ENCODE results near the gene SCN1A.

The SCN1A gene

DNA sequence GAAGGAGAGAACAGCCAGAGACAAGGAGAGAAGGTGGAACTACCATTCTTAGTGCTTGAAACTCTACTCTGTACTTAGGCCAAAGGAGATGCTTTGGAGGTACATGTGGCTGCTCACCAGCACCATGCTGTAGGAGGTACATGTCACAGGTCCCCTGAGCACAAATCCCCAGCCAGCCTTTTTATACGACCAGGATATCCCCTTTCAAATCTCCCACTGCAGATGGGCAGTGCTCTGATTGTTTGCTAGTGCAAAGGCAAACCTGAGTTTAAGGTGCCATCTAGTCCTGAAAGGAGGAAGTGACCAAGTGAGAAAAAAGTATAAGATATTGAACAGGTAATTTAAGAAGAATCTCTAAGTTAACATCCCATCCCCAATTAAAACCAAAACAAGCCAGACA, 157.2 kb downstream of the SCN1A start:
- DNase-seq (ENCODE audit: low read depth) = no peak

DNA sequence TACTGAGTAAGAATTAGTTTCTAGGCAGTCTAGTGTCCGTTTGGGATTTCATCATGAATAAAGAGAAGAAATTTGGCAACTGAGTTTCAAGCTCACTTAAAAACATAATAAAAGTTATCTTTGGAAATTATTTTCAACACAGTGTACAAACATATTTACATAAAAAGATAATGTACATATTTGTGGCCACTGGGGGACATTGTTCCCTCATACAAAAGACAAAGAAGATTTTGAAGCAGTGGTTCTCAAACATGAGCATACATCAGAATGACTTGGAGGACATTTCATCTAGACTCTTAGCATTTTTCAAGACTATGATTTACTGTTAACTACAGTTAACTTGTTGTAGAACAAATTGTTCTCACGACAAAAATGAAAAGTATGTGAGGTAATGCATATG, 158.6 kb downstream of the SCN1A start:
- DNase-seq (ENCODE audit: low read depth) = no peak

- DNase-seq (ENCODE audit: low read depth) = no peak
These were observed 160.1 kb downstream of the SCN1A start for GRCh38 chr2:165967746-165968145.

DNA sequence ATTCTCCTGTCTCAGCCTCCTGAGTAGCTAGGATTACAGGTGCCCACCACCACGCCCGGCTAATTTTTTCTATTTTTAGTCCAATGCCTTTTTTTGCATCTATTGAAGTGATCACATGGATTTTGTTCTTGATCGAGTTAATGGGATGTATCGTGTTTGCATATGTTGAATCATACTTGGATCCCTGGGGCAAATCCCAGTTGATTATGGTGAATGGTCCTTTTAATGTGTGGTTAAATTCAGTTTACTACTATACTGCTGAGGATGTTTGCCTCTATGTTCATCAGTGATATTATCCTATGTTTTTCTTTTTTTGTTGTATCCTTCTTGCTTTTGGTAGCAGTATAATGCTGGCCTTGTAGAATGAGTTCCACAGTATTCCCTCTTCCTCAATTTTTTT, 166.0 kb downstream of the SCN1A start:
- DNase-seq (ENCODE audit: low read depth) = no peak

- DNase-seq (ENCODE audit: low read depth) = no peak
These were observed 168.4 kb downstream of the SCN1A start for GRCh38 chr2:165959371-165959770.

GRCh38 chr2:165958313-165958960, 169.4 kb downstream of the SCN1A start:
- DNase-seq (ENCODE audit: low read depth) = no peak

GRCh38 chr2:165957030-165957675, 170.7 kb downstream of the SCN1A start:
- DNase-seq (ENCODE audit: low read depth) = no peak

DNA sequence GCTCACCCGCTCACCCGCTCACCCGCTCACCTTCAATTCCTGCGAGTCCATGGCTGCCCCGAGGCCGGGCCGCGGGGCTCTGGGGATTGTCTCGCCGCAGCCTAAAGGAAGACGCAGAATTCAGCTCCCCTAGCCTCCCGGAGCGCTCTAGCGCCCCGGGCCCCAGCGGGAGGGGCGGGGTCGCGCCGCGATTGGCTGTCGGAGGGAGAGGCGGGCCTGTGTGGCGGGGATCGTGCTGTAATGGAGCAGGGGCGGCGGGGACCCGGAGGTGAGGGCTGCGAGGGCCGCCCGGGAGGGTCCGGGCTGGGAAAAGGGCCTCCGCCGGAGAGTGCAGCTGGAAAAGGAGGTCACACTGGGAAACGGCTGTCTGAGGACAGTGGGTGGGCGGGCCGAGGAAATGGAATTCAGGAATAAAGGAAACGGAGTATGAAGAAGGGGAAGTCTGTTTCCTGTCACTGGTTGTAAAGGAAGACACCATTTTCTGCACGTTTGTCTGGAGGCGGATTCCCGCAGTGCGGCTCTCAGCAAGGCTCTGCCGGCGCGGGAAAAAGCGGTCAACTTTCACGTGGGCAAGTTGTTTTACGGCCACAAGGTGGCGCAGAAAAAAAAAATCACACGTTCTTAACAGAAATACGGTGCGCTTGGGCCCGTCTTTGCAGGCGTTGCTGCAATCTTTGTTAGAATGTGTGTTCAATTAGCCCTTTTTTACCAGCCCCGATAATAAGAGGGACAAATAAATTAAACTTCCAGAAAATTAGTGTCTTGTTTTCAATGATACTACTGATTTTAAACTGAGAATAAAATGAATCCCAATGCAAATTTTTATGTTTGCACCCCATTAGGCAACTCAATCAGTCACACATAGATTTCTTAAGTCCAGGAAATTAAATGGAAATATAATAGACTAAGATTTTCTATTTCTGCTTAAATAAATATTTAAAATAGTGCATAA, 173.9 kb downstream of the SCN1A start, which contains the start of gene TTC21B:
TTC21B (minus strand) TSS at position 122 of the 952 bp plus-strand sequence; CDS start at position 51, 71 bp downstream.
- DNase-seq (ENCODE audit: low read depth) = peak; percentile 84

- no peak for DNase-seq (ENCODE audit: low read depth)
These were observed 174.5 kb downstream of the SCN1A start for GRCh38 chr2:165953306-165953654.

GRCh38 chr2:165952741-165953211, 175.0 kb downstream of the SCN1A start:
- no peak for DNase-seq (ENCODE audit: low read depth)

DNA sequence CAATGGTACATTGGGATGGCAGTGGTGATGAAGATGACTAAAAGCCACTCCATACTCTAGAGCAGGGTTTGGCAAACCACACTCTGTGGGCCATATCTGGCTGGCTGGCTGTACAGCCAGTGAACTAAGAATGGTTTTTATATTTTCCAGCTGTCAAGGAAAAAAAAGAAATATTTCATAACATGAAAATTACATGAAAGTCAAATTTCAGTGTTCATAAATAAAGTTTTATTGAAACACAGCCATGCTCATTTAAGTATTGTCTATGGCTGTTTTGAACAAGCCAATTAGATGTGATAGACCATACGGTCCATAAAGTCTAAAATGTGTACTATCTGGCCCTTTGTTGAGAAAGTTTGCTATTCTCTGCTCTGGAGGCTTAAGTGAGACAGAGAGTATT, 175.7 kb downstream of the SCN1A start:
- DNase-seq (ENCODE audit: low read depth) = no peak

DNA sequence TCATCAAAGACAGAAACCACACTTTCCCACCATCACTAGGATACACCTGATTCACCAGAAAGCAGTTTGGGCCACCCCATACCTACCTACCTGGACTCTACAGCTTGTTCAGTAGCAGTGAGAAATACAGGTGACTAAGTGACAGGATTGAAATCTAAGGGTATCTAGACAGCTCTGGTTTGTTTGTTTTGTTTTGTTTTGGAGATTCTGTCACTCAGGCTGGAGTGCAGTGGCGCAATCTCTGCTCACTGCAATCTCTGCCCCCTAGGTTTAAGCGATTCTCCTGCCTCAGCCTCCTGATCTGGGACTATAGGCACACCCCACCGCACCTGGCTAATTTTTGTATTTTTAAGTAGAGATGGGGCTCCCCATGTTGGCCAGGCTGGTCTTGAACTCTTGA, 177.4 kb downstream of the SCN1A start:
- DNase-seq (ENCODE audit: low read depth) = no peak

DNA sequence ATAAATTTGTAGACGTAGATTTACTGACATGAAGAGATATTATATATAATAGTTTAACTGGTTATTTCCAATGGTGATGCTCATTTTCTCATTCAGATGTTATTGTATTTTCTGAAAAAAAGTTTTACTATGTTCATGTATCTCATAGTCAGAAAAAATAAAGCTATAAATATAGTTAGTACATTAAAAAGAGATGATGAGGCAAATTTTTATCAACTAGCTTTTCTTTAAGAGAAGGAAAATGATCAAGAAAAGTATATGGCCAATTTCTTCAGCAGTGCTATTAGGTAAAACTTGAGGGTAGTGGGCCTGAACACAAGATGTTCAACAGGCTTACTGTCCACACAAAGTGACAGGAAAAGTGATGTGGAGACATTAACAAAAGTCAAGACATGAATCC, 186.0 kb downstream of the SCN1A start:
- DNase-seq (ENCODE audit: low read depth) = no peak

DNA sequence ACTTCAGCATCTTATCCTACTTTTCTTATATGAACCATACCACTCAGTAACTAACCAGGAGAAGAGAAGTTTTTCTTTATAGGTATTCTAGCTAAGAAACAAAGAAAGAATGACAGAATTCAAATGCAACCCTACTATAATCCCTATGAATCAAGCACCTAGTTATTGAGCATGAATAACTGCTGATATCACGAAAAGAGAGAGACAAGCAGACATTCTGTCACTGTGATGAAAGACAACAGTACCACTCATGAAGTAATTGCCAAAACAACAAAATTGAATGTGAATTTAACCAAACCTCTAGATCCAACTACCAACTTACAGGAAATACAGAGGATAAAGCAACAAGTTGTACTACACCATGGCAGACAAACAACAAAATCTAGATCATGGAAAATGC, 189.6 kb downstream of the SCN1A start:
- DNase-seq (ENCODE audit: low read depth) = no peak

Data from GM04504 (cell line).